ENCODE measurements around the gene IGFL4.

The IGFL4 gene

GRCh38 chr19:45994456-45994997 is 46.3 kb downstream of the IGFL4 start:
- DNase-seq (ENCODE audit: low spot score), result no peak

GRCh38 chr19:45990113-45990728 is 50.6 kb downstream of the IGFL4 start:
- no peak for DNase-seq (ENCODE audit: low spot score)
